ENCODE results near the gene FRMPD2.

FRMPD2 gene

DNA sequence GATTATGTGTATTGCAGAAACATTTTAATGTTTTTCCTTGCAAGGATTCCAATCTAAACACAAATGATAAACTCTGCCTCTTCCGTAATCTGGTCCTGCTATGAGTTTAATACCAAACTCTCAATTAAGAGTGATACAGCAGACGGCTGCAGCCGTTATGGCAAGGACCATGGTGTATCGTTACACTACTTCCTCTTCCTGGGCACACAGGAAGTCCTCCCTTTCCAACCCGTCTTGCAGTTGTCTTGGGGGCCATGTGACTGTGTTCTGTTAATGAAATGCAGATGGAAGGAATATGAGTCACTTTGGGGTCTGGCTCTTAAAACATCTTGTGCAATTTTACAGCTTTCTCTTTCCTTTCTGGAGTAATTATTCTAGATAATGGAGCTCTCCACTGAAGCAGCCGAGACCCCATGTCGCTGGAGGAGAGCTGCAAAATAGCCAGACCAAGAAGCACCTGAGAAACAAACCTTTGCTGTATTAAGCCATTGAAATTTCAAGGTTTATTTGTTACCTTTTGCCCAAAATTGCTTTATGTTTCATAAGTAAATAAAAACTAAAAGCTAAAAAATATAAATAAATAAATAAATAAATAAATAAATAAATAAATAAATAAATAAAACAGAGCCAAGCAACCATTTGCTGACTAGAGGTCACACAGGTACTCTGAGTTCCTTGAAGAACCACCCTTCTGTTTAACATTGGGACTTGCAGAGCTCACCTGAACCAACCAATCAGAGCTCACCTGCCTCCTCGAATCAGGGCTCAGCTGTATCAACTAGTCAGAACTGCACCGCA is 74.7 kb downstream of the FRMPD2 start:
- H3K4me3 ChIP-seq (ENCODE audit: low read depth, low read length): no peak overlapping the region
- DNase-seq (ENCODE audit: low read depth): no peak
- TF ChIP-seq, protein P1, sequence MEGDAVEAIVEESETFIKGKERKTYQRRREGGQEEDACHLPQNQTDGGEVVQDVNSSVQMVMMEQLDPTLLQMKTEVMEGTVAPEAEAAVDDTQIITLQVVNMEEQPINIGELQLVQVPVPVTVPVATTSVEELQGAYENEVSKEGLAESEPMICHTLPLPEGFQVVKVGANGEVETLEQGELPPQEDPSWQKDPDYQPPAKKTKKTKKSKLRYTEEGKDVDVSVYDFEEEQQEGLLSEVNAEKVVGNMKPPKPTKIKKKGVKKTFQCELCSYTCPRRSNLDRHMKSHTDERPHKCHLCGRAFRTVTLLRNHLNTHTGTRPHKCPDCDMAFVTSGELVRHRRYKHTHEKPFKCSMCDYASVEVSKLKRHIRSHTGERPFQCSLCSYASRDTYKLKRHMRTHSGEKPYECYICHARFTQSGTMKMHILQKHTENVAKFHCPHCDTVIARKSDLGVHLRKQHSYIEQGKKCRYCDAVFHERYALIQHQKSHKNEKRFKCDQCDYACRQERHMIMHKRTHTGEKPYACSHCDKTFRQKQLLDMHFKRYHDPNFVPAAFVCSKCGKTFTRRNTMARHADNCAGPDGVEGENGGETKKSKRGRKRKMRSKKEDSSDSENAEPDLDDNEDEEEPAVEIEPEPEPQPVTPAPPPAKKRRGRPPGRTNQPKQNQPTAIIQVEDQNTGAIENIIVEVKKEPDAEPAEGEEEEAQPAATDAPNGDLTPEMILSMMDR (IDR thresholded peaks at IDR 0.05; ENCODE audit: low read depth, low read length, missing control alignments): no peak

DNA sequence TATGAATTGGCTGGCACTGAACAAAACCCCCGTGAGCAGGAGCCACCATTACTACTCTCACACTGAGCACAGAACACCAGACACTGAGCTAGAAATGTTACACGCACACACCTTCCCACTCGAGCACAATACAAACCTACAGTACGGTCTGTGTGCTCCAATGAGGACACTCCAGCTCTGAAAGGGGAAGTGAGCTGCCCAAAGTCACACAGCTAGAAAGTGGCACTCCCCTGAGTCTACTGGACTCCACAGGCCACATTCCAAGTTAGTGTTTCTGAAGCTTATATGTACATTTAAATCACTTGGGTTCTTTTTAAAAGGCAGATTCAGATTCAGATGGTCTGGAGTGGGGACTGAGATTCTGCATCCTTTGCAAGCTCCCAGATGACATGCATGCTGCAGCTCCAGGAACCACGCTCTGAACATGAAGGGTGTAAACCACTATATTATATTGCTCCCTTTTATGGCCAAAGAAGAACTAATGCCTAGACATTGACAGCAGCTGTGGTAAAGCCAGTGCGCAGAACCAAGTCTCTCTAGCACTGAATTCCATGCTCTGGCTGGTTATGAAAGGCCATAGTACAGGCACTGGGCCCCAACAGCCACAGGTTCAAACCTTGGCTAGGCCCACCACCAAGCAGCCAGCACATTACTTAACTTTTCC is 77.1 kb downstream of the FRMPD2 start:
- DNase-seq (ENCODE audit: low read depth): no peak
- TF ChIP-seq, protein P1 (IDR thresholded peaks at IDR 0.05; ENCODE audit: low read depth, low read length, missing control alignments): no peak
- no peak overlapping the region for H3K4me3 ChIP-seq (ENCODE audit: low read depth, low read length)

DNA sequence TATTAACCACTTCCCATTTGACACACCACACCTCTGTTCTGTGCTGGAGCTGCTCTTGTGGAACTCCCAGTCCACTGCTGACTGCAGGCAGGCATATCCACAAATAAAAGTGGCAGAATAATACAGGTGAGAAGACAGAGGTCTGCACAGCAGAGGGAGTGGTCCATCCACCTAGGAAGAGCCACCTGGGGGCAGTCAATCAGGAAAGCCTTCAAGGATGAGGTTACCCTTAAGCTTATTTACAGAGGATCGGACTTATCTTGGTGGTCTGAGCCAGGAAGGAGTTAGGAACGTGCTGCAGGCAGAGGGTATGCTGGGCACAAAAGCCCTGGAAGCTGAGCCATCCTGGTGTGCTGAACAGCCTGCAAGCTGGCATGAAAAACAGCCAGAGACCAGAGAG is 78.7 kb downstream of the FRMPD2 start:
- no peak overlapping the region for H3K4me3 ChIP-seq (ENCODE audit: low read depth, low read length)
- TF ChIP-seq, protein P1 (IDR thresholded peaks at IDR 0.05; ENCODE audit: low read depth, low read length, missing control alignments): no peak
- no peak for DNase-seq (ENCODE audit: low read depth)

DNA sequence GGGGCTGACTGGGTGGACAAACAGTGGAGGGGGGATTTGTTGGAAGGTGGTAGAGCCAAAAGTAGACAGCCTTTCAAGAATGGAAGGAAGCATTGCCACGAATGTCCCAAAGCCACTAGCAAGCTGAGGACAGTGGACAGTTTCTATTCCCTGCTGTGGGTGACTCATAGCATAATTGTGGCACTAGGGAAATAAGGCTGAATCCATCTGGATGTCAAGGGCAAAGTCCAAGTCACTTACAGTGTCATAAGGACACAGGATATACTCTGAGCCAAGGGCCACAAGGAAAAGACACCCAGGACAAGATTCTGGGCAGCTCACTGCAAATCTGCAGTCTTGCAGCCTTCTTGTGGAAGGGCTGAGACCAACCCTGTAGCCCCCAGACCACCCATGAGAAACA is 79.7 kb downstream of the FRMPD2 start:
- DNase-seq (ENCODE audit: low read depth): no peak
- TF ChIP-seq, protein P1 (IDR thresholded peaks at IDR 0.05; ENCODE audit: low read depth, low read length, missing control alignments): no peak
- no peak overlapping the region for H3K4me3 ChIP-seq (ENCODE audit: low read depth, low read length)

DNA sequence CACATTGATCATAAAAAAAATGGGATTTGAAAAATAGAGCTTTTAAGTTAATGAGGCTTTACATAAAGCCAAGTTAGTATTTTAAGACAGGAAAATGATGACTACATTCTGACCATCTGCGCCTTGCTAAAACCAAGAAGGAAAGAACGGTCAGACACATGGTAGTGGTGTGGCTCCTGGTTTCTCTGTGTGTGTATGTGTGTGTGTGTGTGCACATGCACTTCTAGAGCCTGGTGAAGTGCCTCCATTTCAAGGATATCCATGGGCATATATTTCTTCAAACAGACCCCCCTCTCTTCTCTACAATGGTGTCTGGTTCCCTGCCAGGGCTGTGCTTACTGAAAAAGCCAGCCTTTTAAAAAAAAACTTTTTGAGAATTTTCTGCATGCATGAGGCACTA is 80.9 kb downstream of the FRMPD2 start:
- no peak for DNase-seq (ENCODE audit: low read depth)
- TF ChIP-seq, protein P1 (IDR thresholded peaks at IDR 0.05; ENCODE audit: low read depth, low read length, missing control alignments): no peak
- H3K4me3 ChIP-seq (ENCODE audit: low read depth, low read length): no peak overlapping the region

DNA sequence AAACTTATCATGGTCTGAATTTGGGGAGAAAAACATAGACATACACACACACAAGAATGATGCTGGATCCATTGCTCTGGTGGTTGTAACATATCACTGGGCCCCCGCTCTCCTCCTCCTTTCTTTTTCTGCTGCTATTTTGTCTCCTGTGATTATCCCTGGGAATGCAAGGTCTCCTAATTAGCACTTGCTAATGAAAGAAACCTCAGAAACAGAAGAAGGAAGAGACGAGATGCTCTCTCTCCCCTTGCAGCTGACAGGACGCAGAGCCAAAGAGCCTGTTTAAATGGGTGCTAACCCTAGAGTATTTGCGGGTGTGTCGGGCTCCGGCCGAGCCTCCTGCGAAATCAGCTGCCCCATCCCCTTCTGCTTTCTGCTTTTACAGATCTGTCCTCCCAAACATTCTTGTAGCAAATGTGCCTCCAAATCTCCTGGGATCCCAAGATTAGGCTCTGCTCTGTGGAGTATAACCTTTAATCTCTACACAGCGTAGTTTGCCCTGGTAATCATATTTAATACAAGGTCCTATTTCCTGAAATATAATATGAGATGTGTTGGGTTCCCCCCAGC is 81.5 kb downstream of the FRMPD2 start:
- TF ChIP-seq, protein P1 (IDR thresholded peaks at IDR 0.05; ENCODE audit: low read depth, low read length, missing control alignments): no peak
- H3K4me3 ChIP-seq (ENCODE audit: low read depth, low read length): no peak overlapping the region
- DNase-seq (ENCODE audit: low read depth): no peak
